NCI-H345 treated with DMSO at 0.1 percent for 48 hours (cell line): ENCODE results near the gene KHNYN.
"Not testable (repeated sequence)": the region's sequence is repeated elsewhere in the genome, so short reads cannot be mapped to it uniquely, and the experiment has no call there.

ENCODE experiments used
- DNase-seq: peaks from one replicate; lab custom pipeline; 2025; ENCODE audit not compliant: unreplicated experiment; lab: John Stamatoyannopoulos, UW

KHNYN gene

DNA sequence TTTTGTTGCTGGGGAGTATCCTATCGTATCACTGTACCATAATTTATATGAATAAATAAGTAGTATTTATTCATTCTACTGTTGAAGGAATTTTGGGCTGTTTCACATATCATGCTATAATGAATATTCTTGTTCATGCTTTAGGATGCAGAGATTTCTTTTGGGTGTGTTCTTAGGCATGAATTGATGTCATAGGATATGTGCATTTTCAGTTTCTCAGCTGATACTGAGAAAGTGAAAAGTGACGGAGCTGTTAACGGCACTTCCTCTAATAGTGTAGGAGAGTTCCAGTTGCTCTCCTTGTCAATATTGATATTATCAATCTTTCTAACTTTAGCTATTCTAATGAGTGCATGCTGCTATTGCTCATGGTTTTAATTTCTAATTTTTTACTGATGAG lies 36.1 kb downstream of the KHNYN start:
- no peak for DNase-seq

DNA sequence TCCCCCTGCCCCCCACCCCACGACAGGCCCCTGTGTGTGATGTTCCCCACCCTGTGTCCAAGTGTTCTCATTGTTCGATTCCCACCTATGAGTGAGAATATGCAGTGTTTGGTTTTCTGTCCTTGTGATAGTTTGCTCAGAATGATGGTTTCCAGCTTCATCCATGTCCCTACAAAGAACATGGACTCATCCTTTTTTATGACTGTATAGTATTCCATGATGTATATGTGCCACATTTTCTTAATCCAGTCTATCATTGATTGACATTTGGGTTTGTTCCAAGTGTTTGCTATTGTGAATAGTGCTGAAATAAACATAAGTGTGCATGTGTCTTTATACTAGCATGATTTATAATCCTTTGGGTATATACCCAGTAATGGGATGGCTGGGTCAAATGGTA lies 40.7 kb downstream of the KHNYN start:
- not testable (repeated sequence) for DNase-seq

DNA sequence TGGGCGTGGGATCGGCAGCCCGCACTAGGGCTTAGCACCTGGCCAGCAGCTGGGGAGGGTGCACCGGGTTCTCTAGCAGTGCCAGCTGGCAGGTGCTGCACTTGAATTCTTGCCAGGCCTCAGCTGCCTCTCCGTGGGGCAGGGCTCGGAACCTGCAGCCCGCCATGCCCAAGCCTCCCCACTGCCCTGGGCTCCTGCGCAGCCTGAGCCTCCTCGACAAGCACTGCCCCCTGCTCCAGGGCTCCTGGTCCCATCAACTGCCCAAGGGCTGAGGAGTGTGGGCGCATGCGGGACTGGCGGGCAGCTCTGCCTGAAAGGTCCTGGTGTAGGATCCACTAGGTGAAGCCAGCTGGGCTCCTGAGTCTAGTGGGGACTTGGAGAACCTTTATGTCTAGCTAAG lies 43.5 kb downstream of the KHNYN start:
- DNase-seq = no peak

DNA sequence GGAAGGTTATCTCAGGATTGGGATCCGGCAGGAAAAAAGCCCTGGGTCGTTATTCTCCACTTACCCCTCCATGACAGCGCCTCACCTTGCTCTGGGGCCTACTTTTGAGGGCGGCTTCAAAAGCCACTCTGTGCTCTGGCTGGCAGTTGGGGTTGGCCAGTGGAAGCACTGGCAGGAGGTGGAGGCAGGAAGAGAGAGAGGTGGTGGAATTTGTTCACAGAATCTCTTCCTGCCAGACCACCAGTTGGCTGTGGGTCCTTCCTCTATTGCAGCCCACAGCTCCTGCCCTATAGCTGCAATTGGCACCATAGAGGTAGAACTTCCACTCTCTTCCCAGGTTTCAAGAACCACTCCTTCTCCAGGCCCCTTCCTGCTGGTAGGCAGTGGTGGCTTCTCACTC lies 45.5 kb downstream of the KHNYN start:
- no peak for DNase-seq

DNA sequence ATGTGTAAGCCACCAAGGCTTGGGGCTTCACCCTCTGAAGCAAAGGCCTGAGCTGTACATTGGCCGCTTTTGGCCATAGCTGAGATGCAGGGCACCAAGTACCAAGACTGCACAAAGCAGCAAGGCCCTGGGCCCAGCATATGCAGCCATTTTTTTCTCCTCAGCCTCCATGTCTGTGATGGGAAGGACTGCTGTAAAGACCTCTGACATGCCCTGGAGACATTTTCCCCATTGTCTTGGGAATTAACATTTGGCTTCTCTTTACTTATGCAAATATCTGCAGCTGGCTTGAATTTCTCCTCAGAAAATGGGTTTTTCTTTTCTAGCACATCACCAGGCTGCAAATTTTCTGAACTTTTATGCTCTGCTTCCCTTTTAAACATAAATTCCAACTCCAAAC lies 50.2 kb downstream of the KHNYN start:
- not testable (repeated sequence) for DNase-seq

DNA sequence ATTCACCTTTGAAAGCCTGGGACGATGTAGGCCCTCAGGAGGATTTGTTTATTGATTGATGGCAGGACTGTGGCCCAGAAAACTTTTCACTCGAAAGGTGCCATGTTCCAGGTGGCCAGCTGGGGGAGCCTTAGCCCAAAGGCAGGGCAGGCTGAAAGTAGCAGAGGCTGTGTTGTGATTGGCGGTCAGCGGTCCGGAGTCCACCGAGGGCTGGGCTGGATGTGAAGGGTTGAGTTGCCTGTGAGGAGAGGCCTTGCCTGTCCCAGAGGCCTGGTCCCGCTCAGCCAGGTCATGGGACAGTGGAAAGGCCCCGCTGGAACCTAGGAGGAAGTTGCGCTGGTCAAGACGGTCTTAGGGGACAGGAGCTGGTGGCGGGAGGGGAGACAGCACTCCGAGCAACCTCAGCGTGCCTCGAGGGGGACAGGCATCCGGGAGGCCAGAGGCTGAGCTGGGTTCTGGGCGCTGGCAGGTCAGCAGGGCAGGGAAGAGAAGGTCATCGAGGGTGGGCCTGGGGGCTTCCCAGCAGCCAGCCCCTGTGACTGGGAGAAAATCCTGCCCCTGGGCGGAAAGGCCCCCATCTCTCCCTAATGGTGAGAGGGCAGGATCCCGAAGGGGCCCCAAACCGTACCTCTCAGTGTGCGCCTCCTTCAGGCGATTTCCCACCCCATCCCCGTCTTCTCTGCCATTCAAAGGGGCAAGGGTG lies 52.0 kb downstream of the KHNYN start:
- DNase-seq = no peak

DNA sequence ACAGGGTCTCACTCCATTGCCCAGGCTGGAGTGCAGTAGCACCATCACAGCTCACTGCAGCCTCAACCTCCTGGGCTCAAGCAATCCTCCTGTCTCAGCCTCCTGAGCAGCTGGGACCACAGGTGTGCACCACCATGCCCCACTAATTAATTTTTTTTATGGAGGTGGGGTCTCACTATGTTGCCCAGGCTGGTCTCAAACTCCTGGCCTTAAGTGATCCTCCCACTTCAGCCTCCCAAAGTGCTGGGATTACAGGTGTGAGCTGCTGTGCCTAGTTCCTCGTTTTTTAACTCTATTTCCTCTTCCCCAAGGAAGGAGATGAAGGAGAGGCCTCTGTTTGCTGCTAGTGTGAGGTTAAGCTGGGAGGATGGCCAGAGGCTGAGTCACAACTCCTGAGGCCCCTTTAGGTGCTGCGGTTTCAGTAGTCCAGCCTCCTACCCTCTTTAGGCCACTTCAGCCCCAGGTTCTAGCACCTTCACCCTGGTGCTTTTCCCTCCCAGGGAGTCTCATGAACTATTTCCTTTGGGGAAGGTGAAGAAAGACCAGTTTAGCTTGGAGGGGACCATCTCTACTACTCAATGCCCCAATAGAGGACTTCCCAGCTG lies 53.0 kb downstream of the KHNYN start:
- DNase-seq = not testable (repeated sequence)

DNA sequence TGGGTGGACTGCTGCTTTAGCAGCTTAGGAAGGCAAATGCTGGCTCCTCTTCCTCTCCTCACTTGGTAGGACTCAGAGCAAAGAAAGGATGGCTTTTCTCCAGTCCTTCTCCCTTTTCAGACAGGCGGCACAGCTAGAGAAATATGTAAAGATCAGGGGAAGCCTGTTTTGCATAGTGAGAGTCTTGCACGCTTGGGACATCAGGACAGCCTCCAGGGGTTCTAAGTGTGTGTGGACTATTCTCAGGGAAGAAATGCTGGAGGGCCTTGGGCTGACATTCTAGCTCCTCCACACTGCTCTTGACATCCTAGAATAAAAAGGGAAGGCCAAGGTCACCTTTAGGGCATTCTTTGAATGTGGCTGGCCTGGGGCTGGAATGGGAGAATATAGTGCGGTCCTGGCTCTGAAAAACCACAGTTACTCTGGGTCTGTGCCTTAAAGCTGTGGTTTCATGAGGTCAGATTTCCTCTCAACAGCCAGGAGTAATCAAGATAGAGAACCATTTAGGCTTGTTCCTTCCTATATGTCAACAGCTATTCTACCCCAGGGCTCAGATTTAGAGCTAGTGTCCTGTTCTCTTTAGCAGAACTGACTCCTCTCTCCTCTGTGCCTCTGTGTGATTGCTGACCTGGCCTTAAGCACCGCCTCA lies 54.0 kb downstream of the KHNYN start:
- DNase-seq = no peak
